GM12878 (cell line): ENCODE data around the gene GSG1L. TPM values are rescaled to one million over a fixed set of nuclear protein-coding genes. Genes with fewer than 3 reads are reported as not detected.

Source experiments
- ATAC-seq: fragments of 200-7000 bp; cut with Tn5 transposase; 3 replicates; pipeline ENCODE4 v1.9.1; 2020; ENCODE audit warnings: mild to moderate bottlenecking, moderate library complexity
- BruUV-seq: library from RNA; stranded (reverse); fragments of 400-500 nt; replicated peaks from 2 replicates; lab custom pipeline; 2021; lab: Mats Ljungman, UMichigan
- CTCF ChIA-PET: fragments of 300-600 bp; sonication (Branson Sonifier 250); formaldehyde crosslinking; extraction: SDS; loops from one replicate; lab custom pipeline; 2021; ENCODE audit warnings: inconsistent platforms; lab: Yijun Ruan, JAX
- POLR2A ChIA-PET: fragments of 350-600 bp; formaldehyde crosslinking; extraction: SDS; loops from one replicate; lab custom pipeline; 2021; ENCODE audit warnings: inconsistent platforms; lab: Charles Lee
- RAD21 ChIA-PET: fragments of 300-600 bp; sonication (Branson Sonifier 250); formaldehyde crosslinking; loops from one replicate; lab custom pipeline; 2023; ENCODE audit warnings: antibody characterized with exemption; ENCODE audit not compliant: unreplicated experiment; lab: Charles Lee
- SMC1A ChIA-PET: fragments of 300-600 bp; sonication (Branson Sonifier 250); formaldehyde crosslinking; loops from one replicate; lab custom pipeline; 2023; ENCODE audit not compliant: unreplicated experiment, uncharacterized antibody; lab: Charles Lee
- DNase-seq: peaks from one replicate; pipeline ENCODE4 v3.0.0-alpha.2; 2011; ENCODE audit warnings: low read depth, low spot score
- FAIRE-seq: peaks from 3 replicates; lab custom pipeline; 2011; peaks lifted over from hg19 to GRCh38; lab: Jason Lieb, UNC
- H2AFZ ChIP-seq: 2 replicates; pipeline ENCODE4 v1.6.0; 2011; ENCODE audit warnings: low read depth, low read length, control low read depth; ENCODE audit not compliant: control insufficient read depth
- H3K27ac ChIP-seq: 2 replicates; pipeline ENCODE4 v1.5.1; 2011; ENCODE audit warnings: control low read depth; ENCODE audit not compliant: control insufficient read depth, insufficient read depth
- H3K27me3 ChIP-seq, 2 experiments: replicated peaks in 1 of 2; 2 replicates each; pipeline versions ENCODE4 v1.6.0 to v1.6.1; 2011; ENCODE audit warnings: low read length in 1 of 2; ENCODE audit not compliant: control insufficient read depth in 2 of 2, insufficient read depth in 2 of 2
- H3K36me3 ChIP-seq, 2 experiments: 2 replicates each; pipeline ENCODE4 v1.5.1; 2011; ENCODE audit warnings: low read length in 1 of 2; ENCODE audit not compliant: control insufficient read depth in 2 of 2, insufficient read depth in 2 of 2
- H3K4me1 ChIP-seq: 2 replicates; pipeline ENCODE4 v1.6.1; 2011; ENCODE audit warnings: mild to moderate bottlenecking, low read length, moderate library complexity, mixed read lengths; ENCODE audit not compliant: control insufficient read depth, insufficient read depth
- H3K4me2 ChIP-seq: 2 replicates; pipeline ENCODE4 v1.6.0; 2011; ENCODE audit warnings: control low read depth; ENCODE audit not compliant: control insufficient read depth, insufficient read depth
- H3K4me3 ChIP-seq: fragments of 200-600 bp; sonication (generic); 2 replicates; pipeline ENCODE4 v1.5.1; 2016
- H3K79me2 ChIP-seq: 2 replicates; pipeline ENCODE4 v1.6.0; 2011; ENCODE audit warnings: low read length; ENCODE audit not compliant: control insufficient read depth, insufficient read depth
- H3K9ac ChIP-seq: 2 replicates; pipeline ENCODE4 v1.8.0; 2011; ENCODE audit warnings: low read length, control low read depth, mixed read lengths; ENCODE audit not compliant: control insufficient read depth, insufficient read depth
- H3K9me3 ChIP-seq: replicated peaks from 3 replicates; pipeline ENCODE4 v1.5.1; 2011; ENCODE audit warnings: mild to moderate bottlenecking, low read length; ENCODE audit not compliant: control insufficient read depth, insufficient read depth
- H4K20me1 ChIP-seq: 2 replicates; pipeline ENCODE4 v1.6.0; 2011; ENCODE audit not compliant: control insufficient read depth, insufficient read depth
- BACH1 ChIP-seq: fragments of 450-650 bp; IDR thresholded peaks from 2 replicates; pipeline ENCODE4 v1.6.1; 2017; ENCODE audit warnings: mild to moderate bottlenecking, borderline replicate concordance
- CHD4 ChIP-seq: fragments of 200-600 bp; sonication (generic); IDR thresholded peaks from 2 replicates; pipeline ENCODE4 v1.6.1; 2016; ENCODE audit warnings: mild to moderate bottlenecking
- DPF2 ChIP-seq: fragments of 450-650 bp; IDR thresholded peaks from 2 replicates; pipeline ENCODE4 v1.6.1; 2017; ENCODE audit warnings: mild to moderate bottlenecking
- HDAC2 ChIP-seq: fragments of 200-600 bp; sonication (generic); IDR thresholded peaks from 2 replicates; pipeline ENCODE4 v1.6.1; 2017
- RB1 ChIP-seq: fragments of 450-650 bp; formaldehyde crosslinking; IDR thresholded peaks from 2 replicates; pipeline ENCODE4 v1.6.1; 2017; ENCODE audit warnings: mild to moderate bottlenecking, borderline replicate concordance
- RCOR1 ChIP-seq: conservative IDR thresholded peaks from 2 replicates; pipeline ENCODE4 v1.6.1; 2012; ENCODE audit warnings: low read depth, low read length, improper control_type of control experiment
- SMARCA5 ChIP-seq: fragments of 450-650 bp; IDR thresholded peaks from 2 replicates; pipeline ENCODE4 v1.6.1; 2017; ENCODE audit warnings: mild to moderate bottlenecking
- TAF1 ChIP-seq: IDR thresholded peaks from 2 replicates; pipeline ENCODE4 v1.6.1; 2011; ENCODE audit warnings: mild to moderate bottlenecking, low read depth, low read length, borderline replicate concordance
- TARDBP ChIP-seq: IDR thresholded peaks from 2 replicates; pipeline ENCODE4 v1.6.1; 2016; ENCODE audit warnings: borderline replicate concordance
- TCF3 ChIP-seq: IDR thresholded peaks from 2 replicates; pipeline ENCODE4 v1.6.1; 2012; ENCODE audit warnings: low read depth, mild to moderate bottlenecking, low read length, borderline replicate concordance; ENCODE audit not compliant: insufficient read depth
- ZNF217 ChIP-seq: fragments of 450-650 bp; IDR thresholded peaks from 2 replicates; pipeline ENCODE4 v1.6.1; 2017; ENCODE audit warnings: antibody characterized with exemption, mild to moderate bottlenecking
- WGBS: methylation state at CpG from one replicate; pipeline ENCODE4 v1.1.6; 2016; ENCODE audit warnings: low lambda C conversion rate; ENCODE audit not compliant: insufficient replicate concordance, insufficient coverage; ENCODE audit errors: missing lambda C conversion rate; 5-methylcytosine and 5-hydroxymethylcytosine counted together
- in situ Hi-C: fragments of 300-500 bp; cut with MboI; formaldehyde crosslinking; loops from 9 replicates; pipeline ENCODE4 v1.14.3; 2018; ENCODE audit warnings: mixed read lengths
- intact Hi-C: fragments of 100-400 bp; cut with micrococcal nuclease; formaldehyde crosslinking; loops from one replicate; pipeline ENCODE4 v1.14.2; 2022; ENCODE audit not compliant: unreplicated experiment
- polyA plus RNA-seq, 11 experiments: library from polyadenylated mRNA; depleted of rRNA in 4 of 11; unstranded in 6 of 11; stranded (reverse) in 5 of 11; fragments of >200 nt; fragmentation: Nextera tagmentation in 4 of 11; fragmentation: Illumina TruSeq in 1 of 11; extraction: Ambion mirVana in 4 of 11; extraction: Trizol in 1 of 11; gene quantifications; 1 replicate in 1 of 11; 2 replicates in 10 of 11; pipeline versions ENCODE4 v1.2.1 to v1.2.3, GENCODE V29; 2011 to 2016; ENCODE audit warnings: inconsistent platforms in 2 of 11, missing spikeins in 2 of 11, low read depth in 1 of 11
- total RNA-seq, 4 experiments: library from RNA; depleted of rRNA in 3 of 4; stranded (reverse); fragments of >200 nt in 3 of 4; fragmentation: Illumina TruSeq in 1 of 4; extraction: Trizol in 1 of 4; gene quantifications; 2 replicates each; pipeline versions ENCODE4 v1.2.1 to v1.2.3, GENCODE V29; 2013 to 2021
- TF ChIP-seq, protein P1 (sequence below): IDR thresholded peaks from 2 replicates; pipeline ENCODE4 v1.6.1; 2011; ENCODE audit warnings: borderline replicate concordance, low read depth, mild to moderate bottlenecking, moderate library complexity, mixed read lengths, low read length; ENCODE audit not compliant: insufficient read depth; ENCODE audit errors: extremely low read length
- TF ChIP-seq, protein P2 (sequence below): IDR thresholded peaks from 2 replicates; pipeline ENCODE4 v1.6.1; 2012; ENCODE audit warnings: low read length, inconsistent platforms
- TF ChIP-seq, protein P3 (sequence below): fragments of 450-650 bp; IDR thresholded peaks from 2 replicates; pipeline ENCODE4 v1.6.1; 2018; ENCODE audit warnings: borderline replicate concordance, mild to moderate bottlenecking; ENCODE audit not compliant: partially characterized antibody
- TF ChIP-seq, protein P4 (sequence below): IDR thresholded peaks from 2 replicates; pipeline ENCODE4 v1.6.1; 2011; ENCODE audit warnings: borderline replicate concordance, low read depth, mild to moderate bottlenecking, moderate library complexity, low read length; ENCODE audit not compliant: insufficient read depth, poor library complexity, severe bottlenecking

The GSG1L gene
- total and polyA plus RNA-seq, 10 of the 15 experiments (the other 5 are each of a cell fraction or from before 2014, with no cell fraction given) = not detected

DNA sequence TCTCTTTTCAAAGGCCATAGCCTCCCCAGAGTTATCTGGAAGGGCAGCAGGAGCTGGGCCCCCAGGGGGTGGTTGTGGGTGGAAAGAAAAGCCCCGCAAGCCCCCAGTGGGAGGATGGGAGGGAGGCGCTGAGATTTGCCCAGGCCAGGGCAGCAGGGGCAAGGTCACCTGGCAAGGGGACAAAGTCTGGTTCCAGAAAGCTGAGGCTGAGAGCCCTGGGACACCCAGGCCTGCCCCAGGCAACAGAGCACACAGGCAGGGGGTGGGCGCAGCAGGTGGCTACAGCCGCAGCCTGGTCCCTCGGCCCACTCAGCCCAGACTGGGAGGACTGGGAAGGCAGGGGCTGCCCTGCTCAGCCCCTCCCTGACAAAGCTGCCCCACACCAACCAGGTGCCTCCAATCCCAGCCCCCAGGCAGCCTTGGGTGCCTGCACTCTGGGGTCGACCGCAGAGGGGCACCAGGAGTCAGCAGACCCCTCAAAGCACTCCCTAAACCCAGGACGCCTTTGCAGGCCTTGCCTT is 23.7 kb upstream of the GSG1L start:
- POLR2A ChIA-PET = no interaction called here
- BruUV-seq = no TSS peak
- H3K4me3 ChIP-seq = no peak overlapping the region
- FAIRE-seq (no peak), ATAC-seq (no peak; the same call in 2 of the 3 replicates), DNase-seq (no peak)
- RAD21 ChIA-PET = no interaction called here
- H3K9ac ChIP-seq = no peak overlapping the region
- H3K4me2 ChIP-seq = no peak overlapping the region
- no peaks in the 10 kb centered on the region for H3K4me1 ChIP-seq
- H3K9me3 ChIP-seq = no peaks in the 10 kb centered on the region
- 97% methylated on average over 6 of the region's 8 CpGs for WGBS
- no peaks in the 10 kb centered on the region for H3K36me3 ChIP-seq
- in situ Hi-C loops = no loop called here
- CTCF ChIA-PET = interaction anchor here (0.6 kb wide), 1 partner anchor 131 kb away, joined by 3 read pairs; no protein-coding TSS in a partner anchor
- SMC1A ChIA-PET = no interaction called here
- H3K27ac ChIP-seq = no peak overlapping the region
- no peaks in the 10 kb centered on the region for H4K20me1 ChIP-seq
- intact Hi-C loops = no loop called here
- no peak overlapping the region for H2AFZ ChIP-seq
- H3K79me2 ChIP-seq = no peaks in the 10 kb centered on the region
- no peaks in the 10 kb centered on the region for H3K27me3 ChIP-seq
- TF ChIP-seq, protein P1, sequence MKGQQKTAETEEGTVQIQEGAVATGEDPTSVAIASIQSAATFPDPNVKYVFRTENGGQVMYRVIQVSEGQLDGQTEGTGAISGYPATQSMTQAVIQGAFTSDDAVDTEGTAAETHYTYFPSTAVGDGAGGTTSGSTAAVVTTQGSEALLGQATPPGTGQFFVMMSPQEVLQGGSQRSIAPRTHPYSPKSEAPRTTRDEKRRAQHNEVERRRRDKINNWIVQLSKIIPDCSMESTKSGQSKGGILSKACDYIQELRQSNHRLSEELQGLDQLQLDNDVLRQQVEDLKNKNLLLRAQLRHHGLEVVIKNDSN = no peak
- no peak for TF ChIP-seq RB1
- TF ChIP-seq DPF2 = no peak
- TF ChIP-seq, protein P2, sequence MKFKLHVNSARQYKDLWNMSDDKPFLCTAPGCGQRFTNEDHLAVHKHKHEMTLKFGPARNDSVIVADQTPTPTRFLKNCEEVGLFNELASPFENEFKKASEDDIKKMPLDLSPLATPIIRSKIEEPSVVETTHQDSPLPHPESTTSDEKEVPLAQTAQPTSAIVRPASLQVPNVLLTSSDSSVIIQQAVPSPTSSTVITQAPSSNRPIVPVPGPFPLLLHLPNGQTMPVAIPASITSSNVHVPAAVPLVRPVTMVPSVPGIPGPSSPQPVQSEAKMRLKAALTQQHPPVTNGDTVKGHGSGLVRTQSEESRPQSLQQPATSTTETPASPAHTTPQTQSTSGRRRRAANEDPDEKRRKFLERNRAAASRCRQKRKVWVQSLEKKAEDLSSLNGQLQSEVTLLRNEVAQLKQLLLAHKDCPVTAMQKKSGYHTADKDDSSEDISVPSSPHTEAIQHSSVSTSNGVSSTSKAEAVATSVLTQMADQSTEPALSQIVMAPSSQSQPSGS = no peak
- TF ChIP-seq, protein P3, sequence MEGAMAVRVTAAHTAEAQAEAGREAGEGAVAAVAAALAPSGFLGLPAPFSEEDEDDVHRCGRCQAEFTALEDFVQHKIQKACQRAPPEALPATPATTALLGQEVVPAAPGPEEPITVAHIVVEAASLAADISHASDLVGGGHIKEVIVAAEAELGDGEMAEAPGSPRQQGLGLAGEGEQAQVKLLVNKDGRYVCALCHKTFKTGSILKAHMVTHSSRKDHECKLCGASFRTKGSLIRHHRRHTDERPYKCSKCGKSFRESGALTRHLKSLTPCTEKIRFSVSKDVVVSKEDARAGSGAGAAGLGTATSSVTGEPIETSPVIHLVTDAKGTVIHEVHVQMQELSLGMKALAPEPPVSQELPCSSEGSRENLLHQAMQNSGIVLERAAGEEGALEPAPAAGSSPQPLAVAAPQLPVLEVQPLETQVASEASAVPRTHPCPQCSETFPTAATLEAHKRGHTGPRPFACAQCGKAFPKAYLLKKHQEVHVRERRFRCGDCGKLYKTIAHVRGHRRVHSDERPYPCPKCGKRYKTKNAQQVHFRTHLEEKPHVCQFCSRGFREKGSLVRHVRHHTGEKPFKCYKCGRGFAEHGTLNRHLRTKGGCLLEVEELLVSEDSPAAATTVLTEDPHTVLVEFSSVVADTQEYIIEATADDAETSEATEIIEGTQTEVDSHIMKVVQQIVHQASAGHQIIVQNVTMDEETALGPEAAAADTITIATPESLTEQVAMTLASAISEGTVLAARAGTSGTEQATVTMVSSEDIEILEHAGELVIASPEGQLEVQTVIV = no peak
- no peak for TF ChIP-seq HDAC2
- TF ChIP-seq, protein P4, sequence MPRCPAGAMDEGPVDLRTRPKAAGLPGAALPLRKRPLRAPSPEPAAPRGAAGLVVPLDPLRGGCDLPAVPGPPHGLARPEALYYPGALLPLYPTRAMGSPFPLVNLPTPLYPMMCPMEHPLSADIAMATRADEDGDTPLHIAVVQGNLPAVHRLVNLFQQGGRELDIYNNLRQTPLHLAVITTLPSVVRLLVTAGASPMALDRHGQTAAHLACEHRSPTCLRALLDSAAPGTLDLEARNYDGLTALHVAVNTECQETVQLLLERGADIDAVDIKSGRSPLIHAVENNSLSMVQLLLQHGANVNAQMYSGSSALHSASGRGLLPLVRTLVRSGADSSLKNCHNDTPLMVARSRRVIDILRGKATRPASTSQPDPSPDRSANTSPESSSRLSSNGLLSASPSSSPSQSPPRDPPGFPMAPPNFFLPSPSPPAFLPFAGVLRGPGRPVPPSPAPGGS = no peak
- no peak for TF ChIP-seq BACH1
- no peak for TF ChIP-seq TAF1
- no peak for TF ChIP-seq ZNF217
- no peak for TF ChIP-seq TARDBP
- TF ChIP-seq RCOR1 = no peak
- no peak for TF ChIP-seq SMARCA5
- no peak for TF ChIP-seq TCF3
- no peak for TF ChIP-seq CHD4
